IPS-18a (cell line): Measurements from ENCODE around the gene SMURF1.
"Not testable (repeated sequence)": the region's sequence is repeated elsewhere in the genome, so short reads cannot be mapped to it uniquely, and the experiment has no call there.

Source experiments
- H3K27ac ChIP-seq: one replicate; pipeline ENCODE4 v1.5.1; 2013; ENCODE audit warnings: low read length
- H3K27me3 ChIP-seq: one replicate; pipeline ENCODE4 v1.6.1; 2013; ENCODE audit warnings: mild to moderate bottlenecking, low read length; ENCODE audit not compliant: control insufficient read depth, insufficient read depth
- H3K36me3 ChIP-seq: one replicate; pipeline ENCODE4 v1.6.1; 2013; ENCODE audit warnings: low read depth, low read length; ENCODE audit not compliant: control insufficient read depth
- H3K4me1 ChIP-seq: one replicate; pipeline ENCODE4 v1.6.1; 2013; ENCODE audit warnings: low read depth, low read length; ENCODE audit not compliant: control insufficient read depth
- H3K4me3 ChIP-seq: one replicate; pipeline ENCODE4 v1.5.1; 2013; ENCODE audit warnings: low read length
- H3K9ac ChIP-seq: one replicate; pipeline ENCODE4 v1.6.1; 2013; ENCODE audit warnings: mild to moderate bottlenecking, low read length, moderate library complexity
- H3K9me3 ChIP-seq: one replicate; pipeline ENCODE4 v1.6.1; 2013; ENCODE audit warnings: low read depth, low read length; ENCODE audit not compliant: control insufficient read depth

Gene SMURF1

GRCh38 chr7:99112979-99113378 lies 30.9 kb downstream of the SMURF1 start:
- Histone ChIP-seq H3K36me3 (no peaks in the 10 kb centered on the region), H3K27ac (no peak overlapping the region), H3K9me3 (no peaks in the 10 kb centered on the region), H3K27me3 (no peaks in the 10 kb centered on the region), H3K9ac (no peak overlapping the region), H3K4me3 (no peak overlapping the region), H3K4me1 (peaks cover 14% of the 10 kb centered on the region)

DNA sequence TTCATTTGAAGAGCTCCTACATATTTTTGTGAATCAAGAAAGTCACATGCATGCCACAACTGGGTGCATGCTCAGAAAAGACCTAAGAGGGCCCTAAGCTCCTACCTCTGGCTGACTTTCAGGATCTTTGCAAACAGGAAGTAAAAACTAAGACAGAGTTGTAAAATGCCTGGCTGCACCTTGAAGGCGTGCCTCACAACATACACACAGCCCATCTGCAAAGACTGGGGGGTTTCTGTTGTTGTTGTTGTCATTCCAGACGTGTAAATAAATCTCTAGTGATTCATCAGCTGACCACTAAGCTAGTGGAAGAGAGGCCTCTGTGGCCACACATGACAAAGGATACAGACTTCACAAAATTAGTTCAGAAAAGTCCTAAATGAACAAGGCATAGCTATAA lies 31.8 kb downstream of the SMURF1 start:
- Histone ChIP-seq H3K36me3 (no peaks in the 10 kb centered on the region), H3K27me3 (no peaks in the 10 kb centered on the region), H3K27ac (no peak overlapping the region), H3K4me1 (peaks cover 20% of the 10 kb centered on the region), H3K4me3 (no peak overlapping the region), H3K9ac (no peak overlapping the region), H3K9me3 (no peaks in the 10 kb centered on the region)

DNA sequence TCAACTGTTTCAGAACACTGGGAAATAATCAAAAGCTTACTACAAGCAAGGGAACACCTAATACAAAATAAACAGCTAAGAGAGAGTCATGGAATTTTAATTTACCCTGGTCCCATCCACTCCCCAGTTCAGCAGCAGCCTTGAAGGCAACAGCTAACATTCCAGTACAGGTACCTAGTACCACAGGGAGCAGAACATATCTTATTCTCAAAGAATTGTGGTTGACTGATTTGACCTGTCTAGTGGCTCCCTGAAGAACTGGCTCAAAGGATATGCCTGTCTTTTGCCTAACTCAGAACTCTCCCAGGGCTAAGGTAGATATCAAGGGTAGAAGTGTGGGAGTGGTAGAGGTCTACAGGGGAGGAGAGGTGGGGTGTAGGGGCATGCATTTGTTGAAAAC lies 32.3 kb downstream of the SMURF1 start:
- Histone ChIP-seq H3K9me3 (no peaks in the 10 kb centered on the region), H3K9ac (no peak overlapping the region), H3K27ac (no peak overlapping the region), H3K27me3 (no peaks in the 10 kb centered on the region), H3K4me3 (no peak overlapping the region), H3K4me1 (peaks cover 24% of the 10 kb centered on the region), H3K36me3 (no peaks in the 10 kb centered on the region)

DNA sequence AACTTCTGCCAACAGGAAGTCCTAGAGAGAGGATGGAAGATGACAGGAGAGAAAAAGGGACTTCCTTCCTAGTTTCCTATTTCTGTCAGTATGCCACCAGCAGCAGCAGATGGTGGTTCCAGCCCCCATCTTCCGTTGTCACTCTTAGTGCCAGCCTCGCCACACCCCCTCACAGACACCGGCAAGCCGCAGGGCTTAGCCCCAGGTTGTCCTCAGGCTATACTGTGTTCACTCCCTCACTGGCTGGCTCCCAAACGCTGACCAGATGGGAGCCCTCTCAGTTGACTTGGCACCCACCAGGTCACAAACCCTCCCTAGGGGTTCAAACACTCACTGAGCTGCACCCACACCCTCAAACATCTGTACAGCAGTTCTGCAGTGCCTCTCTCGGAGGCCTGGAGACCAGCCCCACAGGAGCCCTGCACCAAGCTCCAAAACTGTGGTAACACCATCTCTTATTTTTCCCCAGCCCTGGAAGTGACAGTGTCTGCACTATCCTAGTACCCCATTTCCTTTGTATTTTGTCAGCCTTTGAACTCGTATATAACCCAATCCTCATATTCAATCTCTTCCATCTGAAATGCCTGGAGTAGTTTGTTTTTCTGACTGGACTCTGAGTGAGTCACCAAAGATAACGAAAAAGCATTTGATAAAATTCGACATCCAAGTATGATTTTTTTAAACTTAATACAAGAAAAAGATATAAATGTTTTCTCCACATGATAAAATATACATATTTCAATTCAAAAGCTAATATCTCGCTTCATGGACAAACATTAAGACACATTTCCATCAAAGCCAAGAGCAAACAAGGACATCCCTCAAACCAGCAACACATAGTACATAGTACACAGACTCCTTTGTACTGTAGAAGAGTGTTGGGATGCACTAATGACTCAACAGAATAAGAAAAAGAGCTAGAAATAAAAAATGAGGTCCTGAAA lies 34.5 kb downstream of the SMURF1 start:
- peaks cover 32% of the 10 kb centered on the region for H3K4me1 ChIP-seq
- no peak overlapping the region for H3K4me3 ChIP-seq
- H3K9me3 ChIP-seq: no peaks in the 10 kb centered on the region
- no peak overlapping the region for H3K9ac ChIP-seq
- H3K27ac ChIP-seq: no peak overlapping the region
- no peaks in the 10 kb centered on the region for H3K27me3 ChIP-seq
- H3K36me3 ChIP-seq: no peaks in the 10 kb centered on the region

- H3K4me1 ChIP-seq: peaks cover 32% of the 10 kb centered on the region
- no peak overlapping the region for H3K9ac ChIP-seq
- no peak overlapping the region for H3K27ac ChIP-seq
- no peaks in the 10 kb centered on the region for H3K9me3 ChIP-seq
- H3K27me3 ChIP-seq: no peaks in the 10 kb centered on the region
- no peaks in the 10 kb centered on the region for H3K36me3 ChIP-seq
- no peak overlapping the region for H3K4me3 ChIP-seq
These were observed 35.3 kb downstream of the SMURF1 start for GRCh38 chr7:99108613-99109012.

GRCh38 chr7:99106821-99107241 lies 37.1 kb downstream of the SMURF1 start:
- peaks cover 28% of the 10 kb centered on the region for H3K4me1 ChIP-seq
- H3K36me3 ChIP-seq: no peaks in the 10 kb centered on the region
- no peaks in the 10 kb centered on the region for H3K27me3 ChIP-seq
- no peak overlapping the region for H3K4me3 ChIP-seq
- H3K27ac ChIP-seq: no peak overlapping the region
- no peak overlapping the region for H3K9ac ChIP-seq
- no peaks in the 10 kb centered on the region for H3K9me3 ChIP-seq

DNA sequence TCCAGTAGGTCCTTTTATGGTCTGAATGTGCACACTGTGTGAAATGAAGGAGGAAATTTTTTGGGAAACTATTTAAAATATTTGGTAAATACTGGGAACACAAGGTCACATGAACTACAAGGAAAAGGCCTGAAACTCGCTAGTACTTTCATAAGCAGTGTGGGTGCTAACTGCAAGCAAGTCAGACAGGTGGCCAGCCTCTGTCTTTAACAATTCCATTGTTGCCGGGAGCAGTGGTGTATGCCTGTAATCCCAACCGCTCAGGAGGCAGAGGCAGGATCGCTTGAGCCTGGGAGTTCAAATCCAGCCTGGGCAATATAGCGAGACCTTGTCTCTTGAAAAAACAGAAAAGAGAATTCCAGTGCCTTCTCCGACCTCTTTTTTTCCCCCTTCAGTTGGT lies 37.5 kb downstream of the SMURF1 start:
- no peaks in the 10 kb centered on the region for H3K36me3 ChIP-seq
- no peak overlapping the region for H3K27ac ChIP-seq
- no peak overlapping the region for H3K4me3 ChIP-seq
- no peaks in the 10 kb centered on the region for H3K9me3 ChIP-seq
- no peaks in the 10 kb centered on the region for H3K27me3 ChIP-seq
- H3K9ac ChIP-seq: no peak overlapping the region
- H3K4me1 ChIP-seq: peaks cover 28% of the 10 kb centered on the region

DNA sequence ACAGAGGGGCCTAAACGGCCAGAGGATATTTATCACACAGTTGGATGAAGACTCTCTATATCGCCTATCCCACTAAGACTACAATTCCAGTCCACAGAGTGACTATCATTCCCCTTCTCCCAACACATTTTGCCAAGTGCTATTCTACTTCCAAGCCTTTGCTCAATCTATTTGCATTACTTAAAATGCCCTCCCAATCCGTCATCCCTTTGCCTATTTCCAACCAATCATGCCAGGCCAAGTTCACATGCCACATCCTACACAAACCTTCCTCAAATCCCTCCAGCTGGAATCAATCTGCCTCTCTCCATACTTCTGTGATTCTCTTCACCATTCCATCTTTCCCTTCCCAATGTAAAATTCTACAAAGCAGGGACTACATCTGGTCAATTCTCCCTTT lies 38.2 kb downstream of the SMURF1 start:
- peaks cover 24% of the 10 kb centered on the region for H3K4me1 ChIP-seq
- H3K27ac ChIP-seq: no peak overlapping the region
- no peaks in the 10 kb centered on the region for H3K27me3 ChIP-seq
- H3K4me3 ChIP-seq: no peak overlapping the region
- no peak overlapping the region for H3K9ac ChIP-seq
- H3K36me3 ChIP-seq: no peaks in the 10 kb centered on the region
- H3K9me3 ChIP-seq: no peaks in the 10 kb centered on the region

DNA sequence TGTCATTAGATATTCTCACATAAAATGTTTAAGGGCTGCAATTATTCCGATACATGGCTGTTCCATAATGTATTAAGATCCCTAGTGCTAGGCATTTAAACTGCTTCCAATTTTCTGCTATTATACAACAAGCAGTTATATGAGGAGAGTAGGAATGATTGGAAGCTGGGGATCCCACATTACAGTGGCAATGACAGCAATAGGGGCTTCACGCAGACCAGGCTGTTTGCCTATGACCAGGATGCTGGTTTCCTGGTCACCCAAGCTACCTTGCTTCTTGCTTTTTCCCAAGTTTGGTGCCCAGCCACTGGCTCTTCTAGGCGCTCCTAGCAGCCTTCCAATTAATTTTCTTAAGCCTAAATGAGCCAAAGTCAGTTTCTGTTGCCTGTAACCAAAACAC lies 39.3 kb downstream of the SMURF1 start:
- Histone ChIP-seq H3K27me3 (no peaks in the 10 kb centered on the region), H3K4me1 (peaks cover 18% of the 10 kb centered on the region)

DNA sequence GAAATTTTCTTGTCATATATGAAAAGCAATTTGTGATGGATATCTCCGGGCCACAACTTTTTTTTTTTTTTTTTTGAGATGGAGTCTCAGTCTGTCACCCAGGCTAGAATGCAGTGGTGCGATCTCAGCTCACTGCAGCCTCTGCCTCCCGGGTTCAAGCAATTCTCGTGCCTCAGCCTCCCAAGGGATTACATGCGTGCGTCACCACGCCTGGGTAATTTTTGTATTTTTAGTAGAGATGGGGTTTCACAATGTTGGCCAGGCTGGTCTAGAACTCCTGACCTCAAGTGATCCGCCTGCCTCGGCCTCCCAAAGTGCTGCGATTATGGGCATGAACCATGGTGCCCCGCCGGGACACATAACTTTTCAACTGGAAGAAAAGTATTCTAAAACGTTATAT lies 40.1 kb downstream of the SMURF1 start:
- H3K9ac ChIP-seq, H3K27me3 ChIP-seq, H3K36me3 ChIP-seq, H3K9me3 ChIP-seq, H3K4me3 ChIP-seq, H3K27ac ChIP-seq: not testable (repeated sequence)
- peaks cover 24% of the 10 kb centered on the region for H3K4me1 ChIP-seq

More for the DNA sequence above, 39.3 kb downstream of the SMURF1 start:
- Histone ChIP-seq H3K27ac (no peak overlapping the region), H3K9ac (no peak overlapping the region), H3K36me3 (no peaks in the 10 kb centered on the region), H3K9me3 (no peaks in the 10 kb centered on the region), H3K4me3 (no peak overlapping the region)

DNA sequence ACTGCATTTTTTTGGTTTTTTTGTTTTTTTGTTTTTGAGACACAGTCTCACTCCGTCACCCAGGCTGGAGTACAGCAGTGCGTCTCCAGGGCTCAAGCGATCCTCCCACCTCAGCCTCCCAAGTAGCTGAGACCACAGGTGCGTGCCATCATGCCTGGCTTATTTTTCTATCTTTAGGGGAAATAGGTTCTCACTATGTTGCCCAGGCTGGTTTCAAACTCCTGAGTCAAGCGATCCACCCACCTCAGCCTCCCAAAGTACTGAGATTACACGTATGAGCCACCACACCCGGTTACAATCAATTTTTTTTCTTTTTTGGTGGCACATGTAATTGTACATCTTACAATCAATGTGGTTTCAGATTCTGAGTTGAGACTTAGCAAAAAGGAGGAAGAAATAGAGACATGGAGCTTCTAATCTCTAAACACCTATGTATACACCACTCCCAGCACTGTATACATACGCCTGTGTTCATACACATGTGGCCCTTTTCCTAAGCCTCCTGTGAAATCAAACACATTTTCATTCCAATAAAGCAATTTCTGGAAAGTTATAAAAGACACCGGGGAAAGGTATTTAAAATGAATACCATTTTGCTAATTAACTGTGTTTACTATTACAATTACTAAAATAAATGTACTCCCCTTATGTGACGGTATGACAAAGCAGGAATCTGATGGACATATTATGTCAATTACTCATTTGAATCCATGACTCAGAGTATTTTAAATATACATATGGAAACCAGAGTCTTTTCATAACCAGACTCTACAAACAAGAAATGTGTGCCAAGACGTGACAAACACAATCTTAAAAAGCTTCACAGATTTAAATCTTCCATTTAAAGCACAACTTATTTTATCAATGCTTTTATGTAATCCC lies 40.9 kb downstream of the SMURF1 start:
- no peaks in the 10 kb centered on the region for H3K9me3 ChIP-seq
- H3K27me3 ChIP-seq: no peaks in the 10 kb centered on the region
- H3K4me3 ChIP-seq: no peak overlapping the region
- no peaks in the 10 kb centered on the region for H3K36me3 ChIP-seq
- peaks cover 31% of the 10 kb centered on the region for H3K4me1 ChIP-seq
- no peak overlapping the region for H3K9ac ChIP-seq
- H3K27ac ChIP-seq: no peak overlapping the region
